NCI-H748 (cell line): ENCODE results near the gene CEP164.

Experiments used
- DNase-seq: peaks from one replicate; lab custom pipeline; 2025; ENCODE audit not compliant: unreplicated experiment; lab: John Stamatoyannopoulos, UW

The CEP164 gene

GRCh38 chr11:117457835-117458234 lies 130.2 kb downstream of the CEP164 start:
- DNase-seq, result peak; percentile 2

GRCh38 chr11:117458275-117459122 lies 130.8 kb downstream of the CEP164 start:
- no peak for DNase-seq

- no peak for DNase-seq
Observed at GRCh38 chr11:117459123-117459978, 131.7 kb downstream of the CEP164 start.

GRCh38 chr11:117459979-117460300 lies 132.3 kb downstream of the CEP164 start:
- no peak for DNase-seq

DNA sequence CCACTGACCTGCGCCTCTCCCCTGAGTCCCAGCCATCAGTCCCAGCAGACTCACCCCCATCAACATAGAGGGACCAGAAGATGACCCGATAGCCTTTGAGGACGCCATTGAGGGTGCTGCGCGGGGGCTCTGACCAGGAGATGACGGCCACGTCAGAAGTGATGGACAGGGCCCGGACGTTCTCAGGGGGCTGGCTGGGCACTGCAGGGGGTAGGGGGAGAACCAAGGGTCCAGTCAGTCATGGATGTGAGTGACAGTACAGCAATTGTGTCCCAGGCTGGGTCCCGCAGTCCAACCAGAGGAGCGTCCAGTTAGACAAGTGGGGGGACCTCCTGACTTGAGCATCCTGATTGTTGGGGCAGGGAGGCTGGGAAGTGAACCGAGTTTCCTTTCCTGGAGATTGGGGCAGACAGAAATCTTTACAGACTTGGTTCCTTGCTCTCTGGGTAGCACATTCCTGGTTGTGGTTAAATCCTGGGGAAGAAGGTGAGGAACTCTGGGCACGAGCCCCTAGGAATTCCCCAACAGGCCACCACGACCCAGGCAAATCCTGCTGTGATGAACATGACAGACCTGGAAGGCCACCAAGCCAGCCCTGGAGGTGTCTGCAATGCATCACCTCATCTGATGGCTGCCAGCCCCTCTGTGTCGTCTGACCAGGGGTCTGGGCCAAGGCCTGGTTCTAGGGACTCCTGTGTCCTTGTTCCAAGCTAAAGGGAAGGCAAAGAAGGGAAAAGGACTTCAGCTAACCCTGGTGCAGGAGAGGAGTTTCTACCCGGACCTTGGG lies 133.9 kb downstream of the CEP164 start:
- no peak for DNase-seq

- DNase-seq, result no peak
Observed at GRCh38 chr11:117462183-117462863, 134.7 kb downstream of the CEP164 start.

- no peak for DNase-seq
Observed at GRCh38 chr11:117462864-117463247, 135.2 kb downstream of the CEP164 start.
